ENCODE data around the gene BCL2L11. TPM values are rescaled to one million over a fixed set of nuclear protein-coding genes. Genes with fewer than 3 reads are reported as not detected.

Gene BCL2L11
- total RNA-seq, 1 experiment from 2014 or later = 12.6 TPM

DNA sequence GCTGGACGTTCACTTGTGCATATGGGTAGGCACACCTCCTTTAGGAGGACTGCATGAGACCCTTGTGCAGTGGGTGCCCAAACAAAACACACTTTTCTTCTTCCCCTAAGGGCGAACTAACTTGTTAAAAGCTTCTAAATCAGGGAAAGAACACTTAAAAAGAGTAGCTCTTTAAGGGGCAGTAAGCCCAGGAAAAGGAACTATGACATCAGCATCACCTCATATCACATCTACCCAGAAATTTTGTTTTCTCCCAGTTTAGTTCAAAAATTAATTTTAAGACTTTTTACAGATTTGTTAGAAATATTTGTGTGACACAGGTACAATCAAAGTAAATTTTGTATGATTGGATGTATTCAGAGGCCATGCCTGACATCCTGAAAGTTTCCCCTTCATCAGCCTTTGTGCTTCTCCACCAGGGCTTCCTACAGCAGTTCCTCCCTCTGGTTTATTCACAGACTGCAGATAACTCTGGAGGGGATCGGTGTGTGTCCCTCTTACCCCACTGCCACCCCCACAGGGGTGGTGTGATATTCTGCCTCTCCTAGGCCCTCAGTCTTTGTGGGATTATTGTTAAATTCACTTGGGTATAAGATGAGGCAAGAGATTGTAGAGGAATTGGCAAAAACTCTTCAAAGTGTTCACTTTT, 27.6 kb downstream of the BCL2L11 start:
- POLR2A ChIA-PET (ENCODE audit: low non-redundant PET) = no interaction called here
- H3K27me3 ChIP-seq (replicated peaks; ENCODE audit: insufficient read depth, low read depth, low read length, poor library complexity) = no peaks in the 10 kb centered on the region
- DNase-seq (ENCODE audit: low spot score) = no peak
- no peaks in the 10 kb centered on the region for H3K9me3 ChIP-seq (ENCODE audit: low read depth, low read length, poor library complexity, severe bottlenecking)
- intact Hi-C loops (cut with micrococcal nuclease; ENCODE audit: unreplicated experiment) = loop anchor here (5.0 kb wide), 1 partner anchor 94 kb away; no protein-coding TSS in a partner anchor
- TF ChIP-seq, protein P1, sequence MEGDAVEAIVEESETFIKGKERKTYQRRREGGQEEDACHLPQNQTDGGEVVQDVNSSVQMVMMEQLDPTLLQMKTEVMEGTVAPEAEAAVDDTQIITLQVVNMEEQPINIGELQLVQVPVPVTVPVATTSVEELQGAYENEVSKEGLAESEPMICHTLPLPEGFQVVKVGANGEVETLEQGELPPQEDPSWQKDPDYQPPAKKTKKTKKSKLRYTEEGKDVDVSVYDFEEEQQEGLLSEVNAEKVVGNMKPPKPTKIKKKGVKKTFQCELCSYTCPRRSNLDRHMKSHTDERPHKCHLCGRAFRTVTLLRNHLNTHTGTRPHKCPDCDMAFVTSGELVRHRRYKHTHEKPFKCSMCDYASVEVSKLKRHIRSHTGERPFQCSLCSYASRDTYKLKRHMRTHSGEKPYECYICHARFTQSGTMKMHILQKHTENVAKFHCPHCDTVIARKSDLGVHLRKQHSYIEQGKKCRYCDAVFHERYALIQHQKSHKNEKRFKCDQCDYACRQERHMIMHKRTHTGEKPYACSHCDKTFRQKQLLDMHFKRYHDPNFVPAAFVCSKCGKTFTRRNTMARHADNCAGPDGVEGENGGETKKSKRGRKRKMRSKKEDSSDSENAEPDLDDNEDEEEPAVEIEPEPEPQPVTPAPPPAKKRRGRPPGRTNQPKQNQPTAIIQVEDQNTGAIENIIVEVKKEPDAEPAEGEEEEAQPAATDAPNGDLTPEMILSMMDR (conservative IDR thresholded peaks at IDR 0.05; ENCODE audit: low read depth, low read length) = no peak
- TF ChIP-seq EZH2 (IDR thresholded peaks at IDR 0.05; ENCODE audit: borderline replicate concordance, low read depth, low read length, poor library complexity, severe bottlenecking) = no peak
- peaks cover 21% of the 10 kb centered on the region for H3K4me1 ChIP-seq (ENCODE audit: insufficient read depth, low read length, poor library complexity, severe bottlenecking)
- CTCF ChIA-PET = no interaction called here
- peak overlapping the region; percentile 44 for H3K27ac ChIP-seq (ENCODE audit: low read depth, low read length, poor library complexity, severe bottlenecking)
- H3K4me3 ChIP-seq (ENCODE audit: low read depth, low read length, poor library complexity, severe bottlenecking) = no peak overlapping the region
- no TSS peak for BruUV-seq (replicated peaks)
- H3K36me3 ChIP-seq (ENCODE audit: insufficient read depth, low read length, poor library complexity, severe bottlenecking) = no peaks in the 10 kb centered on the region

DNA sequence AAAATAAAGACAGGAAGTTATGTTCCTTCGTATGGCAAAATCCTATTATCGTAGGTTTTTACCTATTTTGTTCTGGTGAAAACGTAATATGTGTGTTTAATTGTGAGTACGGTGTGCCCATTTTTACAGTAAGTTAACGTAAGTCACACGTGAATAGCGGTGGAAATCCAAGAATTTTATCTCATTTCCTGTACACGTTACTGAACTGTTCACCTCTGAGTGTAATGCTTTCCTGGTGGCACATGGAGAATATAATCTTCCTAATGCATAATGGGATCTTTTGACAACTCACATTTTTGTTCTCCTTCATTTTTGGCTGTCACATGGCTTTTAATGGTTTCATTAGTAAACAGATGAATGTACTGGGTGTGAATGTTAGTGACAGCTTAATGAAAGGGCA, 28.2 kb downstream of the BCL2L11 start:
- H3K27ac ChIP-seq (ENCODE audit: low read depth, low read length, poor library complexity, severe bottlenecking) = peak overlapping the region; percentile 44
- POLR2A ChIA-PET (ENCODE audit: low non-redundant PET) = no interaction called here
- intact Hi-C loops (cut with micrococcal nuclease; ENCODE audit: unreplicated experiment) = loop anchor here (5.0 kb wide), 1 partner anchor 93 kb away; no protein-coding TSS in a partner anchor

DNA sequence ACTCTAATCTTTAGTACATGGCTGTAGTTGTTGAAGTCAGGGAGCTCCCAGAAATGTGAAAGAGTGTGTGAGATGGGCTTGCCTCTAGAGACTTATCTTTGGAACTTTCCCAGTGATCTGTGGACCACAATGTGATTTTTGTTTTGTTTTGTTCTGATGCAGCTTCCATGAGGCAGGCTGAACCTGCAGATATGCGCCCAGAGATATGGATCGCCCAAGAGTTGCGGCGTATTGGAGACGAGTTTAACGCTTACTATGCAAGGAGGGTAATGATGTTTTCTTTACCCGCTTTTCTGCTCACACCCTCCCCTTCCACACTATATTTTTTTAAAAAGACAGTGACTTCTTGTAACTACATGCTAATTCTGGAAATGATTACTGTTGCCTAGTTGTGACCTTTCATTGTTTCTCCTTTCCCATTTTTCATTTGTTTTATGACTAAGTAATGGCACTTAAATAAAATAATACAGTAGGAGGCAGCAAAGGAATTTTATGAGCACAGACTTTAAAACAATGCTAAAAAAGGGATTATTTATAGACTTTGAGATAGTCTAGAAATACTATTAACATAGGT, 29.3 kb downstream of the BCL2L11 start:
- intact Hi-C loops (cut with micrococcal nuclease; ENCODE audit: unreplicated experiment) = loop anchor here (5.0 kb wide), 1 partner anchor 92 kb away; no protein-coding TSS in a partner anchor
- TF ChIP-seq, protein P1 (conservative IDR thresholded peaks at IDR 0.05; ENCODE audit: low read depth, low read length) = no peak
- no peak for TF ChIP-seq EZH2 (IDR thresholded peaks at IDR 0.05; ENCODE audit: borderline replicate concordance, low read depth, low read length, poor library complexity, severe bottlenecking)
- no peaks in the 10 kb centered on the region for H3K27me3 ChIP-seq (replicated peaks; ENCODE audit: insufficient read depth, low read depth, low read length, poor library complexity)
- no peaks in the 10 kb centered on the region for H3K36me3 ChIP-seq (ENCODE audit: insufficient read depth, low read length, poor library complexity, severe bottlenecking)
- H3K9me3 ChIP-seq (ENCODE audit: low read depth, low read length, poor library complexity, severe bottlenecking) = no peaks in the 10 kb centered on the region
- H3K4me1 ChIP-seq (ENCODE audit: insufficient read depth, low read length, poor library complexity, severe bottlenecking) = peaks cover 14% of the 10 kb centered on the region
- no peak overlapping the region for H3K4me3 ChIP-seq (ENCODE audit: low read depth, low read length, poor library complexity, severe bottlenecking)
- ChIA-PET POLR2A (ENCODE audit: low non-redundant PET) (no interaction called here), CTCF (no interaction called here)
- no peak overlapping the region for H3K27ac ChIP-seq (ENCODE audit: low read depth, low read length, poor library complexity, severe bottlenecking)
- BruUV-seq (replicated peaks) = no TSS peak
- no peak for DNase-seq (ENCODE audit: low spot score)

More for the DNA sequence above, 28.2 kb downstream of the BCL2L11 start:
- CTCF ChIA-PET = no interaction called here
- Histone ChIP-seq H3K36me3 (ENCODE audit: insufficient read depth, low read length, poor library complexity, severe bottlenecking) (no peaks in the 10 kb centered on the region), H3K9me3 (ENCODE audit: low read depth, low read length, poor library complexity, severe bottlenecking) (no peaks in the 10 kb centered on the region), H3K4me1 (ENCODE audit: insufficient read depth, low read length, poor library complexity, severe bottlenecking) (peaks cover 16% of the 10 kb centered on the region), H3K27me3 (replicated peaks; ENCODE audit: insufficient read depth, low read depth, low read length, poor library complexity) (no peaks in the 10 kb centered on the region), H3K4me3 (ENCODE audit: low read depth, low read length, poor library complexity, severe bottlenecking) (no peak overlapping the region)
- DNase-seq (ENCODE audit: low spot score) = peak; percentile 28
- TF ChIP-seq, protein P1 (conservative IDR thresholded peaks at IDR 0.05; ENCODE audit: low read depth, low read length) = no peak
- TF ChIP-seq EZH2 (IDR thresholded peaks at IDR 0.05; ENCODE audit: borderline replicate concordance, low read depth, low read length, poor library complexity, severe bottlenecking) = no peak
- BruUV-seq (replicated peaks) = no TSS peak
